ENCODE measurements around the gene NAA16.
A peak's percentile ranks its signal among the peaks of the same experiment; 100 is the strongest.

The NAA16 gene

GRCh38 chr13:41307884-41308640, 3.0 kb upstream of the NAA16 start:
- Mint-ChIP-seq H3K9me3 (no peaks in the 10 kb centered on the region), H3K27ac (no peak overlapping the region), H3K27me3 (ENCODE audit: low read depth, poor library complexity) (peaks cover 18% of the 10 kb centered on the region), H3K4me3 (no peak overlapping the region), H3K36me3 (ENCODE audit: low read depth) (no peaks in the 10 kb centered on the region), H3K4me1 (peaks cover 12% of the 10 kb centered on the region)
- no peak for TF ChIP-seq CTCF (IDR thresholded peaks at IDR 0.05)
- no peak for DNase-seq

GRCh38 chr13:41311406-41312175, 524 bp downstream of the NAA16 start:
- peaks cover 3% of the 10 kb centered on the region for H3K9me3 Mint-ChIP-seq

GRCh38 chr13:41312176-41312500, 1.1 kb downstream of the NAA16 start:
- peaks cover 13% of the 10 kb centered on the region for H3K36me3 Mint-ChIP-seq (ENCODE audit: low read depth)
- peaks cover 36% of the 10 kb centered on the region for H3K4me1 Mint-ChIP-seq
- peaks cover 3% of the 10 kb centered on the region for H3K9me3 Mint-ChIP-seq
- peaks cover 5% of the 10 kb centered on the region for H3K27me3 Mint-ChIP-seq (ENCODE audit: low read depth, poor library complexity)
- no peak for TF ChIP-seq CTCF (IDR thresholded peaks at IDR 0.05)
- H3K27ac Mint-ChIP-seq = peak overlapping the region; percentile 90
- DNase-seq = peak; percentile 28
- H3K4me3 Mint-ChIP-seq = peak overlapping the region; percentile 98

More at GRCh38 chr13:41311406-41312175, 524 bp downstream of the NAA16 start:
- Mint-ChIP-seq H3K4me1 (peaks cover 36% of the 10 kb centered on the region), H3K27me3 (ENCODE audit: low read depth, poor library complexity) (peaks cover 6% of the 10 kb centered on the region), H3K27ac (peak overlapping the region; percentile 90), H3K36me3 (ENCODE audit: low read depth) (peaks cover 7% of the 10 kb centered on the region), H3K4me3 (peak overlapping the region; percentile 98)
- no peak for TF ChIP-seq CTCF (IDR thresholded peaks at IDR 0.05)
- peak; percentile 62 for DNase-seq

- H3K27me3 Mint-ChIP-seq (ENCODE audit: low read depth, poor library complexity) = no peaks in the 10 kb centered on the region
- peak overlapping the region; percentile 98 for H3K4me3 Mint-ChIP-seq
- no peak for DNase-seq
- peaks cover 3% of the 10 kb centered on the region for H3K9me3 Mint-ChIP-seq
- no peak overlapping the region for H3K27ac Mint-ChIP-seq
- peaks cover 36% of the 10 kb centered on the region for H3K4me1 Mint-ChIP-seq
- peaks cover 23% of the 10 kb centered on the region for H3K36me3 Mint-ChIP-seq (ENCODE audit: low read depth)
- TF ChIP-seq CTCF (IDR thresholded peaks at IDR 0.05) = no peak
Observed at GRCh38 chr13:41313117-41313516, 2.0 kb downstream of the NAA16 start.

GRCh38 chr13:41313659-41314197, 2.7 kb downstream of the NAA16 start:
- no peak for TF ChIP-seq CTCF (IDR thresholded peaks at IDR 0.05)

More at GRCh38 chr13:41313659-41314197, 2.7 kb downstream of the NAA16 start:
- peaks cover 36% of the 10 kb centered on the region for H3K4me1 Mint-ChIP-seq
- H3K9me3 Mint-ChIP-seq = peaks cover 3% of the 10 kb centered on the region
- no peak overlapping the region for H3K27ac Mint-ChIP-seq
- DNase-seq = no peak
- H3K4me3 Mint-ChIP-seq = peak overlapping the region; percentile 98
- H3K36me3 Mint-ChIP-seq (ENCODE audit: low read depth) = peaks cover 29% of the 10 kb centered on the region
- no peaks in the 10 kb centered on the region for H3K27me3 Mint-ChIP-seq (ENCODE audit: low read depth, poor library complexity)
